Measurements from ENCODE around the gene LEMD3.
A peak's percentile ranks its signal among the peaks of the same experiment; 100 is the strongest.

LEMD3 gene

GRCh38 chr12:65208964-65209654 is 39.7 kb downstream of the LEMD3 start:
- no peak for DNase-seq (ENCODE audit: low spot score)

GRCh38 chr12:65209655-65210043 is 40.3 kb downstream of the LEMD3 start:
- DNase-seq (ENCODE audit: low spot score): no peak

- DNase-seq (ENCODE audit: low spot score): no peak
These were observed 47.7 kb downstream of the LEMD3 start for GRCh38 chr12:65217086-65217485.

- no peak for DNase-seq (ENCODE audit: low spot score)
These were observed 51.4 kb downstream of the LEMD3 start for GRCh38 chr12:65220761-65221160.

- no peak for DNase-seq (ENCODE audit: low spot score)
These were observed 60.1 kb downstream of the LEMD3 start for GRCh38 chr12:65229441-65229840.

- DNase-seq (ENCODE audit: low spot score): no peak
These were observed 63.2 kb downstream of the LEMD3 start for GRCh38 chr12:65232476-65233077.

GRCh38 chr12:65237153-65237552 is 67.8 kb downstream of the LEMD3 start:
- DNase-seq (ENCODE audit: low spot score): no peak

- DNase-seq (ENCODE audit: low spot score): no peak
These were observed 69.2 kb downstream of the LEMD3 start for GRCh38 chr12:65238609-65239008.

GRCh38 chr12:65248656-65249633 is 79.6 kb downstream of the LEMD3 start:
- DNase-seq (ENCODE audit: low spot score): no peak

- no peak for DNase-seq (ENCODE audit: low spot score)
These were observed 83.1 kb downstream of the LEMD3 start for GRCh38 chr12:65252515-65252914.

- DNase-seq (ENCODE audit: low spot score): no peak
These were observed 88.6 kb downstream of the LEMD3 start for GRCh38 chr12:65257986-65258385.

GRCh38 chr12:65259501-65259900 is 90.1 kb downstream of the LEMD3 start:
- no peak for DNase-seq (ENCODE audit: low spot score)

- no peak for DNase-seq (ENCODE audit: low spot score)
These were observed 94.4 kb downstream of the LEMD3 start for GRCh38 chr12:65263777-65264176.

- no peak for DNase-seq (ENCODE audit: low spot score)
These were observed 97.0 kb downstream of the LEMD3 start for GRCh38 chr12:65266408-65266807.

GRCh38 chr12:65269603-65270002 is 100.2 kb downstream of the LEMD3 start:
- no peak for DNase-seq (ENCODE audit: low spot score)

GRCh38 chr12:65274602-65275272 is 105.4 kb downstream of the LEMD3 start:
- DNase-seq (ENCODE audit: low spot score): no peak

- DNase-seq (ENCODE audit: low spot score): no peak
These were observed 106.2 kb downstream of the LEMD3 start for GRCh38 chr12:65275627-65276026.

GRCh38 chr12:65276916-65277530 is 107.6 kb downstream of the LEMD3 start:
- DNase-seq (ENCODE audit: low spot score): no peak

GRCh38 chr12:65277994-65278575 is 108.7 kb downstream of the LEMD3 start:
- DNase-seq (ENCODE audit: low spot score): no peak

- DNase-seq (ENCODE audit: low spot score): peak; percentile 79
These were observed 109.4 kb downstream of the LEMD3 start, which contains the start of gene MSRB3 for GRCh38 chr12:65278576-65279368. MSRB3 (plus strand) TSS chr12:65278683; CDS start chr12:65308580, 29,897 bp downstream.
